ENCODE results near the gene TLE5.

TLE5 gene

GRCh38 chr19:3062165-3063105, at the start of gene TLE5:
TSS of gene TLE5 (minus strand) at chr19:3062495. CDS start at chr19:3062200, 295 bp downstream.
- Mint-ChIP-seq H3K9me3 (no peaks in the 10 kb centered on the region), H3K27me3 (no peaks in the 10 kb centered on the region), H3K36me3 (peaks cover 30% of the 10 kb centered on the region), H3K4me1 (peaks cover 60% of the 10 kb centered on the region), H3K27ac (peak within 1 kb of the TSS; percentile 98), H3K4me3 (peak within 1 kb of the TSS; percentile 92)
- peak; percentile 73 for ATAC-seq

GRCh38 chr19:3111586-3112247, 49.4 kb upstream of the TLE5 start:
- Mint-ChIP-seq H3K9me3 (no peaks in the 10 kb centered on the region), H3K4me3 (no peak overlapping the region), H3K4me1 (peaks cover 12% of the 10 kb centered on the region), H3K27me3 (no peaks in the 10 kb centered on the region), H3K27ac (no peak overlapping the region), H3K36me3 (no peaks in the 10 kb centered on the region)
- no peak for ATAC-seq

GRCh38 chr19:3110126-3110825, 48.0 kb upstream of the TLE5 start:
- peaks cover 12% of the 10 kb centered on the region for H3K4me1 Mint-ChIP-seq
- no peaks in the 10 kb centered on the region for H3K27me3 Mint-ChIP-seq
- no peak overlapping the region for H3K27ac Mint-ChIP-seq
- H3K36me3 Mint-ChIP-seq: no peaks in the 10 kb centered on the region
- no peak for ATAC-seq
- H3K9me3 Mint-ChIP-seq: no peaks in the 10 kb centered on the region
- H3K4me3 Mint-ChIP-seq: no peak overlapping the region

GRCh38 chr19:3109491-3109890, 47.2 kb upstream of the TLE5 start:
- no peak overlapping the region for H3K27ac Mint-ChIP-seq
- peaks cover 13% of the 10 kb centered on the region for H3K4me1 Mint-ChIP-seq

GRCh38 chr19:3108775-3109174, 46.5 kb upstream of the TLE5 start:
- Mint-ChIP-seq H3K27me3 (no peaks in the 10 kb centered on the region), H3K27ac (no peak overlapping the region), H3K36me3 (no peaks in the 10 kb centered on the region), H3K4me1 (peaks cover 20% of the 10 kb centered on the region), H3K4me3 (no peak overlapping the region), H3K9me3 (no peaks in the 10 kb centered on the region)
- ATAC-seq: peak; percentile 66

More at GRCh38 chr19:3109491-3109890, 47.2 kb upstream of the TLE5 start:
- no peak overlapping the region for H3K4me3 Mint-ChIP-seq
- H3K36me3 Mint-ChIP-seq: no peaks in the 10 kb centered on the region
- no peak for ATAC-seq
- no peaks in the 10 kb centered on the region for H3K27me3 Mint-ChIP-seq
- no peaks in the 10 kb centered on the region for H3K9me3 Mint-ChIP-seq

GRCh38 chr19:3107658-3108057, 45.4 kb upstream of the TLE5 start:
- no peak for ATAC-seq
- no peak overlapping the region for H3K27ac Mint-ChIP-seq
- no peaks in the 10 kb centered on the region for H3K9me3 Mint-ChIP-seq
- H3K27me3 Mint-ChIP-seq: peaks cover 1% of the 10 kb centered on the region
- H3K36me3 Mint-ChIP-seq: no peaks in the 10 kb centered on the region
- H3K4me3 Mint-ChIP-seq: no peak overlapping the region
- peaks cover 22% of the 10 kb centered on the region for H3K4me1 Mint-ChIP-seq

- Mint-ChIP-seq H3K27ac (no peak overlapping the region), H3K4me3 (no peak overlapping the region), H3K36me3 (no peaks in the 10 kb centered on the region), H3K9me3 (no peaks in the 10 kb centered on the region), H3K27me3 (peaks cover 12% of the 10 kb centered on the region), H3K4me1 (peaks cover 33% of the 10 kb centered on the region)
- no peak for ATAC-seq
These were observed 44.3 kb upstream of the TLE5 start for GRCh38 chr19:3106509-3107141.

- ATAC-seq: no peak
- Mint-ChIP-seq H3K4me1 (peaks cover 40% of the 10 kb centered on the region), H3K36me3 (no peaks in the 10 kb centered on the region), H3K9me3 (no peaks in the 10 kb centered on the region), H3K27ac (no peak overlapping the region), H3K4me3 (no peak overlapping the region), H3K27me3 (peaks cover 19% of the 10 kb centered on the region)
These were observed 43.6 kb upstream of the TLE5 start for GRCh38 chr19:3105641-3106508.

GRCh38 chr19:3104708-3104983, 42.4 kb upstream of the TLE5 start:
- H3K36me3 Mint-ChIP-seq: no peaks in the 10 kb centered on the region
- peaks cover 45% of the 10 kb centered on the region for H3K4me1 Mint-ChIP-seq
- no peak for ATAC-seq
- H3K27ac Mint-ChIP-seq: no peak overlapping the region
- H3K4me3 Mint-ChIP-seq: no peak overlapping the region
- H3K9me3 Mint-ChIP-seq: no peaks in the 10 kb centered on the region
- peaks cover 25% of the 10 kb centered on the region for H3K27me3 Mint-ChIP-seq

GRCh38 chr19:3102239-3103140, 40.2 kb upstream of the TLE5 start:
- no peak overlapping the region for H3K27ac Mint-ChIP-seq
- peaks cover 35% of the 10 kb centered on the region for H3K27me3 Mint-ChIP-seq
- peaks cover 49% of the 10 kb centered on the region for H3K4me1 Mint-ChIP-seq
- H3K9me3 Mint-ChIP-seq: no peaks in the 10 kb centered on the region
- ATAC-seq: no peak
- no peak overlapping the region for H3K4me3 Mint-ChIP-seq
- no peaks in the 10 kb centered on the region for H3K36me3 Mint-ChIP-seq

GRCh38 chr19:3100747-3101730, 38.7 kb upstream of the TLE5 start:
- H3K4me3 Mint-ChIP-seq: no peak overlapping the region
- no peak overlapping the region for H3K27ac Mint-ChIP-seq
- no peaks in the 10 kb centered on the region for H3K9me3 Mint-ChIP-seq
- peaks cover 49% of the 10 kb centered on the region for H3K4me1 Mint-ChIP-seq
- H3K36me3 Mint-ChIP-seq: no peaks in the 10 kb centered on the region
- ATAC-seq: no peak
- peaks cover 41% of the 10 kb centered on the region for H3K27me3 Mint-ChIP-seq

GRCh38 chr19:3100331-3100730, 38.0 kb upstream of the TLE5 start:
- no peak for ATAC-seq
- H3K4me1 Mint-ChIP-seq: peaks cover 56% of the 10 kb centered on the region
- peaks cover 48% of the 10 kb centered on the region for H3K27me3 Mint-ChIP-seq
- H3K27ac Mint-ChIP-seq: no peak overlapping the region
- no peaks in the 10 kb centered on the region for H3K9me3 Mint-ChIP-seq
- no peaks in the 10 kb centered on the region for H3K36me3 Mint-ChIP-seq
- no peak overlapping the region for H3K4me3 Mint-ChIP-seq
